Esophagus muscularis mucosa (tissue), 4 donors: Measurements from ENCODE around the gene MUS81. TPM values are rescaled to one million over a fixed set of nuclear protein-coding genes. Genes with fewer than 3 reads are reported as not detected.
A peak's percentile ranks its signal among the peaks of the same experiment; 100 is the strongest.

Experiments used
- DNase-seq: peaks from one replicate; pipeline ENCODE4 v3.0.0-alpha.2; 2017; ENCODE audit errors: extremely low spot score
- H3K27ac ChIP-seq, 4 donors: fragments of 200-600 bp; sonication (generic); replicated peaks in 1 of 4; 1 replicate in 3 of 4; 2 replicates in 1 of 4; pipeline ENCODE4 v1.5.1; 2016 to 2019; ENCODE audit warnings: mild to moderate bottlenecking in 1 of 4
- H3K27me3 ChIP-seq, 4 donors: fragments of 200-600 bp; sonication (generic); one replicate each; pipeline versions ENCODE4 v1.5.1 to v1.6.0; 2016 to 2019
- H3K36me3 ChIP-seq, 4 donors: fragments of 200-600 bp; sonication (generic); one replicate each; pipeline ENCODE4 v1.5.1; 2016 to 2019
- H3K4me1 ChIP-seq, 4 donors: fragments of 200-600 bp; sonication (generic); one replicate each; pipeline ENCODE4 v1.5.1; 2016 to 2019
- H3K4me3 ChIP-seq, 4 donors: fragments of 200-600 bp; sonication (generic); 1 replicate in 2 of 4; 2 replicates in 2 of 4; pipeline ENCODE4 v1.5.1; 2016 to 2019; ENCODE audit warnings: mild to moderate bottlenecking in 4 of 4, moderate library complexity in 1 of 4
- H3K9me3 ChIP-seq, 4 donors: fragments of 200-600 bp; sonication (generic); 1 replicate in 3 of 4; 2 replicates in 1 of 4; pipeline ENCODE4 v1.5.1; 2016 to 2019
- EP300 ChIP-seq: sonication (generic); formaldehyde crosslinking; IDR thresholded peaks from one replicate; pipeline ENCODE4 v1.6.1; 2017; ENCODE audit warnings: antibody characterized with exemption
- POLR2A ChIP-seq: fragments of 450-650 bp; IDR thresholded peaks from one replicate; pipeline ENCODE4 v1.6.1; 2017; ENCODE audit warnings: antibody characterized with exemption, moderate library complexity, mild to moderate bottlenecking, low read depth
- POLR2AphosphoS5 ChIP-seq, 2 donors: sonication (generic); formaldehyde crosslinking; IDR thresholded peaks; one replicate each; pipeline ENCODE4 v1.6.1; 2017; ENCODE audit warnings: antibody characterized with exemption in 2 of 2
- WGBS: methylation state at CpG from one replicate; pipeline ENCODE4 v1.1.5; 2018; 5-methylcytosine and 5-hydroxymethylcytosine counted together
- intact Hi-C: fragments of 100-400 bp; cut with DNase I; formaldehyde crosslinking; loops from one replicate; pipeline ENCODE4 v1.15.1; 2023
- total RNA-seq, 4 donors: library from RNA; depleted of rRNA; stranded (reverse); fragments of >200 nt; gene quantifications; one replicate each; pipeline versions ENCODE4 v1.1.0 to v1.2.1, GENCODE V29; 2016
- TF ChIP-seq, protein P1 (sequence below), 3 experiments: fragments of 200-600 bp in 2 of 3; fragments of 450-650 bp in 1 of 3; sonication (generic) in 2 of 3; IDR thresholded peaks; one replicate each; pipeline ENCODE4 v1.5.1; 2017 to 2019; ENCODE audit warnings: antibody characterized with exemption in 3 of 3, mild to moderate bottlenecking in 2 of 3, moderate library complexity in 1 of 3

Gene MUS81
- 10 to 100 TPM; 42.2 to 74.2 (median 58.3) TPM for total RNA-seq

DNA sequence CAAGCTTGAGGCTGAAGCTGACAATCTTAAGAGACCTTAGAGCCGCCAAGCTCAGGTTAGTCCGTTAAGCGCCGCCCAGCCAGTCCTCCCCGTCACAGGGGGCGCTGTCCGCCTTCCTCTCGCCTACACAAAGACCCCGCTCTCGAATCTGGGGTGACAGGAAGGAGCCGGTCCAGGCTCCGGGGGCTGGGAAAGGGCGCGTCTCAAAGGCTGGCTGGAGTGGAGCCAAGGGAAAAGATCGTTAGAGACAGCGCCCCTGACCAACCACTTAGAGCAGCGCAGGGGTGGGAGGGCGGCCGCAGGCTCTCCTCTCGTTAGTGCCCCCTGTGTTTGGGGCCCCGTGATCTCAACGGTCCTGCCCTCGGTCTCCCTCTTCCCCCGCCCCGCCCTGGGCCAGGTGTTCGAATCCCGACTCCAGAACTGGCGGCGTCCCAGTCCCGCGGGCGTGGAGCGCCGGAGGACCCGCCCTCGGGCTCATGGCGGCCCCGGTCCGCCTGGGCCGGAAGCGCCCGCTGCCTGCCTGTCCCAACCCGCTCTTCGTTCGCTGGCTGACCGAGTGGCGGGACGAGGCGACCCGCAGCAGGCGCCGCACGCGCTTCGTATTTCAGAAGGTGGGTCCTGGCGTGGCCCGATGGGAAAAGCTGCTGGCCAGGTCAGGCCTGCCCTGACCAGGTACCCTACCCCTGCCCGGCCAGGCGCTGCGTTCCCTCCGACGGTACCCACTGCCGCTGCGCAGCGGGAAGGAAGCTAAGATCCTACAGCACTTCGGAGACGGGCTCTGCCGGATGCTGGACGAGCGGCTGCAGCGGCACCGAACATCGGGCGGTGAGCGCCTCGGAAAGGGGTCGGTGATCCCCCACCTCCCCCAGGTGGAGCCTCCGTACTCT lies at the start of gene MUS81:
TSS of gene MUS81 (plus strand) at position 156 of the 887 bp plus-strand sequence. CDS start at position 477, 321 bp downstream.
- TF ChIP-seq, protein P1, sequence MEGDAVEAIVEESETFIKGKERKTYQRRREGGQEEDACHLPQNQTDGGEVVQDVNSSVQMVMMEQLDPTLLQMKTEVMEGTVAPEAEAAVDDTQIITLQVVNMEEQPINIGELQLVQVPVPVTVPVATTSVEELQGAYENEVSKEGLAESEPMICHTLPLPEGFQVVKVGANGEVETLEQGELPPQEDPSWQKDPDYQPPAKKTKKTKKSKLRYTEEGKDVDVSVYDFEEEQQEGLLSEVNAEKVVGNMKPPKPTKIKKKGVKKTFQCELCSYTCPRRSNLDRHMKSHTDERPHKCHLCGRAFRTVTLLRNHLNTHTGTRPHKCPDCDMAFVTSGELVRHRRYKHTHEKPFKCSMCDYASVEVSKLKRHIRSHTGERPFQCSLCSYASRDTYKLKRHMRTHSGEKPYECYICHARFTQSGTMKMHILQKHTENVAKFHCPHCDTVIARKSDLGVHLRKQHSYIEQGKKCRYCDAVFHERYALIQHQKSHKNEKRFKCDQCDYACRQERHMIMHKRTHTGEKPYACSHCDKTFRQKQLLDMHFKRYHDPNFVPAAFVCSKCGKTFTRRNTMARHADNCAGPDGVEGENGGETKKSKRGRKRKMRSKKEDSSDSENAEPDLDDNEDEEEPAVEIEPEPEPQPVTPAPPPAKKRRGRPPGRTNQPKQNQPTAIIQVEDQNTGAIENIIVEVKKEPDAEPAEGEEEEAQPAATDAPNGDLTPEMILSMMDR (IDR thresholded peaks at IDR 0.05) = peak; percentile 83 to 93 (median 86)
- TF ChIP-seq EP300 = no peak
- TF ChIP-seq POLR2AphosphoS5 (IDR thresholded peaks at IDR 0.05) = peak; percentile 90 to 96
- peak; percentile 37 for TF ChIP-seq POLR2A
- peak within 1 kb of the TSS; percentile 98 to 100 (median 98) for H3K27ac ChIP-seq
- peak; percentile 99 for DNase-seq
- H3K27me3 ChIP-seq = no peaks in the 10 kb centered on the region
- H3K4me3 ChIP-seq = peak within 1 kb of the TSS; percentile 98 to 100 (median 99)
- H3K9me3 ChIP-seq = no peaks in the 10 kb centered on the region
- peaks cover 29 to 56% (median 47%) of the 10 kb centered on the region in 4 donors for H3K36me3 ChIP-seq
- peaks cover 36 to 68% (median 59%) of the 10 kb centered on the region in 4 donors for H3K4me1 ChIP-seq
- intact Hi-C loops = no loop called here
- WGBS = 0% methylated on average over 24 of the region's 78 CpGs

- 65% methylated on average over 18 of the region's 19 CpGs for WGBS
- H3K36me3 ChIP-seq = peaks cover 0 to 5% (median 0%) of the 10 kb centered on the region in 4 donors
- intact Hi-C loops = loop anchor here (10.0 kb wide), 1 partner anchor 187 kb away; no protein-coding TSS in a partner anchor
These were observed 48.3 kb upstream of the MUS81 start for GRCh38 chr11:65811764-65812475.

DNA sequence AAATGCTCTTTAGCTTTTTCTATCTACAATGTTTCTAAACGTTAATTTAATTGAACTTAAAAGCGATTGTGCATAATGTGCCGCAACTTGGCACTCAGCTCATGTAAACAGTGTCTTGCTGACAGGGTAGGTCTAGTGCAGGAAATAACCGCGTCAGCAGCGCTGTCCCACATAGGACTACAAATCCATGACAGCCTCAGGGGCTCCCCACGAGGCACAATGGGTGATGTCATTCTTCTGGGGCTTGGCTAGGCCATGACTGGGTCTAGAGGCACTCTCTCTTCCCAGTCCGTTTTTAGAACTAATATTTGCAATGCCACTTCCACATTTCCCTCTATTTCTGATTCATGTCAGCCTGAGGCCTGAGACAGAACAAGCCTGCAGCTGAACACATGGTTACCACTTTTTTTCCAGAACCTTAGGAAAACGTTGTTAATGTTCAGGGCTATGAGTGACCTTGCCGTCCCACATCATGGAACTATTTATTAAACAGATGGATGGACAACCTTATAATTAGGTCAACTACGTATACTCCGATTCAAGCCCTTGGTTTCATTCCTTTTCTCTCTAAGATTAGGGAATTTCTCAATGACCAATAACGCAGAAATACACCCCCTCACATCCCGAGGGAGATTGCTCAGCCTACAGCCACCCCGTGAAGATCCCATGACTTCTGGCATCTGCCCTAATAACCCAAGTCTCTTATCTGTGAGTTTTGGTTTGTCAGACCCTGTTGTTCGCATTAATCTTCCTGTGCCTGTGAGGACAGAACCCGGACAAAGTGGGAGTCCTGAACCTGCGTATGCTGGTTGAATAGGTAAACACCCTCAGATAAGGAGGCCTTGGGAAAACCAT lies 45.9 kb upstream of the MUS81 start:
- H3K4me3 ChIP-seq = no peak overlapping the region
- H3K27me3 ChIP-seq = no peaks in the 10 kb centered on the region
- peaks cover 4 to 24% (median 15%) of the 10 kb centered on the region in 4 donors for H3K4me1 ChIP-seq
- no peaks in the 10 kb centered on the region for H3K9me3 ChIP-seq
- intact Hi-C loops = loop anchor here (10.0 kb wide), 1 partner anchor 190 kb away; no protein-coding TSS in a partner anchor
- DNase-seq = no peak
- H3K36me3 ChIP-seq = peaks cover 0 to 5% (median 0%) of the 10 kb centered on the region in 4 donors
- TF ChIP-seq POLR2A (no peak), EP300 (no peak), POLR2AphosphoS5 (IDR thresholded peaks at IDR 0.05) (no peak)
- TF ChIP-seq, protein P1 (IDR thresholded peaks at IDR 0.05) = no peak
- WGBS = 74% methylated on average over 18 of the region's 18 CpGs
- H3K27ac ChIP-seq = no peak overlapping the region

More at GRCh38 chr11:65811764-65812475, 48.3 kb upstream of the MUS81 start:
- H3K4me3 ChIP-seq = no peak overlapping the region
- no peaks in the 10 kb centered on the region for H3K27me3 ChIP-seq
- no peak overlapping the region for H3K27ac ChIP-seq
- TF ChIP-seq EP300 = no peak
- no peak for TF ChIP-seq POLR2AphosphoS5 (IDR thresholded peaks at IDR 0.05)
- no peak for TF ChIP-seq POLR2A
- TF ChIP-seq, protein P1 (IDR thresholded peaks at IDR 0.05) = no peak
- peaks cover 0 to 13% (median 5%) of the 10 kb centered on the region in 4 donors for H3K4me1 ChIP-seq
- no peak for DNase-seq
- H3K9me3 ChIP-seq = no peaks in the 10 kb centered on the region

- WGBS = 88% methylated on average over 16 of the region's 16 CpGs
- intact Hi-C loops = loop anchor here (10.0 kb wide), 1 partner anchor 190 kb away; no protein-coding TSS in a partner anchor
- Histone ChIP-seq H3K9me3 (no peaks in the 10 kb centered on the region), H3K27ac (no peak overlapping the region), H3K4me1 (peaks cover 4 to 24% (median 15%) of the 10 kb centered on the region in 4 donors), H3K4me3 (no peak overlapping the region), H3K36me3 (peaks cover 0 to 5% (median 0%) of the 10 kb centered on the region in 4 donors), H3K27me3 (no peaks in the 10 kb centered on the region)
- DNase-seq = no peak
- TF ChIP-seq, protein P1 (IDR thresholded peaks at IDR 0.05) = no peak
- no peak for TF ChIP-seq EP300
- no peak for TF ChIP-seq POLR2A
- no peak for TF ChIP-seq POLR2AphosphoS5 (IDR thresholded peaks at IDR 0.05)
These were observed 45.2 kb upstream of the MUS81 start for GRCh38 chr11:65814986-65815565.
